Gastrocnemius medialis (tissue), 4 donors: ENCODE data around the gene CAP1. TPM values are rescaled to one million over a fixed set of nuclear protein-coding genes. Genes with fewer than 3 reads are reported as not detected.

Source experiments
- ATAC-seq, 2 donors: fragments of 150-250 bp; one replicate each; pipeline ENCODE4 v1.9.1; 2016
- DNase-seq, 2 donors: peaks; one replicate each; pipeline ENCODE4 v3.0.0-alpha.2; 2019
- H3K27ac ChIP-seq, 4 donors: fragments of 200-600 bp; sonication (generic); 1 replicate in 1 of 4; 2 replicates in 3 of 4; pipeline ENCODE4 v1.5.1; 2016 to 2018; ENCODE audit warnings: mild to moderate bottlenecking in 2 of 4, moderate library complexity in 1 of 4
- H3K27me3 ChIP-seq, 3 donors: fragments of 200-600 bp; sonication (generic) in 2 of 3; 1 replicate in 1 of 3; 2 replicates in 2 of 3; pipeline versions ENCODE4 v1.5.1 to v1.6.0; 2016 to 2019; ENCODE audit warnings: mild to moderate bottlenecking in 1 of 3, moderate library complexity in 1 of 3
- H3K36me3 ChIP-seq, 2 donors: fragments of 200-600 bp; sonication (generic) in 1 of 2; one replicate each; pipeline ENCODE4 v1.5.1; 2017 to 2018
- H3K4me1 ChIP-seq, 2 donors: fragments of 200-600 bp; sonication (generic) in 1 of 2; one replicate each; pipeline ENCODE4 v1.5.1; 2016 to 2017; ENCODE audit warnings: mild to moderate bottlenecking in 2 of 2
- H3K4me3 ChIP-seq, 4 donors: fragments of 200-600 bp; sonication (generic) in 3 of 4; 1 replicate in 1 of 4; 2 replicates in 3 of 4; pipeline ENCODE4 v1.5.1; 2016 to 2019; ENCODE audit warnings: mild to moderate bottlenecking in 2 of 4
- H3K9me3 ChIP-seq, 3 donors: fragments of 200-600 bp; sonication (generic) in 2 of 3; 1 replicate in 1 of 3; 2 replicates in 2 of 3; pipeline ENCODE4 v1.5.1; 2016 to 2019
- CTCF ChIP-seq, 5 experiments: fragments of 450-650 bp in 3 of 5; fragments of 200-600 bp in 2 of 5; sonication (generic) in 2 of 5; IDR thresholded peaks in 4 of 5; conservative IDR thresholded peaks in 1 of 5; 1 replicate in 4 of 5; 2 replicates in 1 of 5; pipeline ENCODE4 v1.5.1; 2016 to 2019; ENCODE audit warnings: antibody characterized with exemption in 5 of 5, mild to moderate bottlenecking in 3 of 5, moderate library complexity in 3 of 5
- POLR2A ChIP-seq, 2 donors: fragments of 450-650 bp; IDR thresholded peaks; one replicate each; pipeline ENCODE4 v1.6.1; 2017; ENCODE audit warnings: antibody characterized with exemption in 2 of 2, mild to moderate bottlenecking in 2 of 2, moderate library complexity in 2 of 2
- in situ Hi-C, 4 donors: fragments of 200-750 bp; cut with MboI; loops; one replicate each; pipeline versions ENCODE4 v1.15.0 to v1.8.0; 2017; ENCODE audit warnings: low sequenced_read_pairs in 4 of 4
- intact Hi-C: fragments of 100-400 bp; cut with DNase I; formaldehyde crosslinking; loops from one replicate; pipeline ENCODE4 v1.15.1; 2023; ENCODE audit warnings: low total_unique reads
- total RNA-seq, 4 donors: library from RNA; depleted of rRNA; stranded (reverse); fragments of >200 nt; gene quantifications; one replicate each; pipeline versions ENCODE4 v1.1.0 to v1.2.3, GENCODE V29; 2016

CAP1 gene
- total RNA-seq, 4 donors from 2014 or later: 35.5 to 67.0 (median 48.7) TPM

GRCh38 chr1:40050863-40051262 is 10.3 kb downstream of the CAP1 start:
- TF ChIP-seq CTCF (IDR thresholded peaks at IDR 0.05 in 4 of 5, conservative IDR thresholded peaks at IDR 0.05 in 1 of 5): no peak
- no peak for TF ChIP-seq POLR2A (IDR thresholded peaks at IDR 0.05)
- Histone ChIP-seq H3K4me3 (no peak overlapping the region), H3K36me3 (no peaks in the 10 kb centered on the region), H3K27me3 (no peaks in the 10 kb centered on the region), H3K4me1 (peaks cover 22 to 28% of the 10 kb centered on the region in 2 donors), H3K27ac (no peak overlapping the region), H3K9me3 (no peaks in the 10 kb centered on the region)
- ATAC-seq: no peak
- intact Hi-C loops (no loop called here), in situ Hi-C loops (no loop called here)
- DNase-seq: no peak

GRCh38 chr1:40053138-40053887 is 12.8 kb downstream of the CAP1 start:
- no peaks in the 10 kb centered on the region for H3K36me3 ChIP-seq
- TF ChIP-seq CTCF (IDR thresholded peaks at IDR 0.05 in 4 of 5, conservative IDR thresholded peaks at IDR 0.05 in 1 of 5) (no peak), POLR2A (IDR thresholded peaks at IDR 0.05) (no peak)
- ATAC-seq: peak in 1 of 2 donors; percentile 55
- peak overlapping the region in 2 of 4 donors; percentile 31 to 40 for H3K27ac ChIP-seq
- H3K4me3 ChIP-seq: no peak overlapping the region
- no peak for DNase-seq
- no peaks in the 10 kb centered on the region for H3K27me3 ChIP-seq
- no peaks in the 10 kb centered on the region for H3K9me3 ChIP-seq
- intact Hi-C loops: no loop called here
- in situ Hi-C loops: no loop called here
- peaks cover 26 to 37% of the 10 kb centered on the region in 2 donors for H3K4me1 ChIP-seq

- no peak for DNase-seq
- TF ChIP-seq CTCF (IDR thresholded peaks at IDR 0.05 in 4 of 5, conservative IDR thresholded peaks at IDR 0.05 in 1 of 5): no peak
- TF ChIP-seq POLR2A (IDR thresholded peaks at IDR 0.05): no peak
- H3K4me3 ChIP-seq: no peak overlapping the region
- no peaks in the 10 kb centered on the region for H3K27me3 ChIP-seq
- peak overlapping the region in 2 of 4 donors; percentile 70 to 73 for H3K27ac ChIP-seq
- H3K36me3 ChIP-seq: peaks cover 0 to 21% of the 10 kb centered on the region in 2 donors
- intact Hi-C loops: no loop called here
- H3K4me1 ChIP-seq: peaks cover 44 to 49% of the 10 kb centered on the region in 2 donors
- H3K9me3 ChIP-seq: no peaks in the 10 kb centered on the region
- ATAC-seq: no peak
- in situ Hi-C loops: no loop called here
Observed at GRCh38 chr1:40056519-40057309, 16.2 kb downstream of the CAP1 start.

- peak overlapping the region; percentile 62 to 73 (median 68) for H3K27ac ChIP-seq
Observed at GRCh38 chr1:40057310-40058030, 16.9 kb downstream of the CAP1 start.

More at GRCh38 chr1:40057310-40058030, 16.9 kb downstream of the CAP1 start:
- Histone ChIP-seq H3K4me3 (no peak overlapping the region), H3K4me1 (peaks cover 44 to 49% of the 10 kb centered on the region in 2 donors), H3K9me3 (no peaks in the 10 kb centered on the region), H3K36me3 (peaks cover 0 to 28% of the 10 kb centered on the region in 2 donors), H3K27me3 (no peaks in the 10 kb centered on the region)
- ATAC-seq (no peak), DNase-seq (no peak)
- intact Hi-C loops (no loop called here), in situ Hi-C loops (no loop called here)
- no peak for TF ChIP-seq POLR2A (IDR thresholded peaks at IDR 0.05)
- no peak for TF ChIP-seq CTCF (IDR thresholded peaks at IDR 0.05 in 4 of 5, conservative IDR thresholded peaks at IDR 0.05 in 1 of 5)
